K562 (cell line): ENCODE data around the gene ACP5. TPM values are rescaled to one million over a fixed set of nuclear protein-coding genes. Genes with fewer than 3 reads are reported as not detected.

Experiments
- ATAC-seq: fragments of 200-7000 bp; cut with Tn5 transposase; 3 replicates; pipeline ENCODE4 v1.9.1; 2020; ENCODE audit warnings: moderate library complexity
- BruUV-seq: library from RNA; stranded (reverse); fragments of 400-500 nt; replicated peaks from 2 replicates; lab custom pipeline; 2021; lab: Mats Ljungman, UMichigan
- CTCF ChIA-PET: fragments of 300-600 bp; formaldehyde crosslinking; extraction: SDS; loops from one replicate; lab custom pipeline; 2021; ENCODE audit warnings: low intra/inter-chr PET ratio; lab: Yijun Ruan, JAX
- POLR2A ChIA-PET: fragments of 300-600, 350-650 bp; sonication (Branson Sonifier 250); formaldehyde crosslinking; extraction: SDS; loops from one replicate; lab custom pipeline; 2021; ENCODE audit warnings: antibody characterized with exemption, inconsistent platforms; lab: Yijun Ruan, JAX
- DNase-seq, 4 experiments: peaks; one replicate each; pipeline versions ENCODE4 v3.0.0 to v3.0.0-alpha.2; 2011 to 2018; ENCODE audit warnings: low spot score in 3 of 4, mixed read lengths in 3 of 4; ENCODE audit errors: extremely low read depth in 1 of 4
- FAIRE-seq: peaks from 2 replicates; lab custom pipeline; 2011; peaks lifted over from hg19 to GRCh38; lab: Jason Lieb, UNC
- H2AFZ ChIP-seq: 2 replicates; pipeline ENCODE4 v1.6.0; 2011; ENCODE audit warnings: low read depth, low read length, control low read depth, inconsistent platforms
- H3K27ac ChIP-seq: fragments of 200-600 bp; 3 replicates; pipeline ENCODE4 v1.8.0; 2011; ENCODE audit warnings: low read depth, mild to moderate bottlenecking, control low read depth, inconsistent platforms, low read length, moderate library complexity, mixed read lengths; ENCODE audit errors: extremely low read depth
- H3K27me3 ChIP-seq, 2 experiments: fragments of 300-600 bp in 1 of 2; 2 replicates in 1 of 2; 3 replicates in 1 of 2; pipeline versions ENCODE4 v1.6.0 to v1.8.0; 2011; ENCODE audit warnings: inconsistent platforms in 2 of 2, low read length in 2 of 2, mild to moderate bottlenecking in 1 of 2, mixed read lengths in 1 of 2, moderate library complexity in 1 of 2; ENCODE audit not compliant: control insufficient read depth in 2 of 2, insufficient read depth in 2 of 2
- H3K36me3 ChIP-seq: fragments of 300-600 bp; 3 replicates; pipeline ENCODE4 v1.8.0; 2011; ENCODE audit warnings: mild to moderate bottlenecking, low read length, inconsistent platforms; ENCODE audit not compliant: control insufficient read depth, insufficient read depth
- H3K4me1 ChIP-seq, 2 experiments: fragments of 200-600 bp in 1 of 2; replicated peaks in 1 of 2; 2 replicates in 1 of 2; 3 replicates in 1 of 2; pipeline versions ENCODE4 v1.5.1 to v1.8.0; 2011; ENCODE audit warnings: inconsistent platforms in 2 of 2, low read length in 2 of 2, mild to moderate bottlenecking in 1 of 2, mixed read lengths in 1 of 2, moderate library complexity in 1 of 2; ENCODE audit not compliant: control insufficient read depth in 2 of 2, insufficient read depth in 2 of 2
- H3K4me2 ChIP-seq: 2 replicates; pipeline ENCODE4 v1.6.1; 2011; ENCODE audit warnings: low read length, control low read depth, inconsistent platforms, mixed read lengths; ENCODE audit not compliant: insufficient read depth
- H3K4me3 ChIP-seq: fragments of 200-600 bp; sonication (generic), shearing (Covaris generic); 2 replicates; pipeline ENCODE4 v1.5.1; 2016; ENCODE audit warnings: control low read depth, inconsistent platforms
- H3K79me2 ChIP-seq: fragments of 200-600 bp; 3 replicates; pipeline ENCODE4 v1.8.0; 2011; ENCODE audit warnings: low read length, inconsistent platforms; ENCODE audit not compliant: control insufficient read depth, insufficient read depth
- H3K9ac ChIP-seq, 2 experiments: 2 replicates each; pipeline versions ENCODE4 v1.6.0 to v1.6.1; 2011; ENCODE audit warnings: low read depth in 2 of 2, low read length in 2 of 2, control low read depth in 1 of 2, inconsistent platforms in 1 of 2, mild to moderate bottlenecking in 1 of 2, mixed read lengths in 1 of 2; ENCODE audit not compliant: insufficient read depth in 1 of 2
- H3K9me1 ChIP-seq: one replicate; pipeline ENCODE4 v1.6.0; 2011; ENCODE audit warnings: inconsistent platforms, mild to moderate bottlenecking, low read length, moderate library complexity; ENCODE audit not compliant: control insufficient read depth, insufficient read depth
- H3K9me3 ChIP-seq: replicated peaks from 2 replicates; pipeline ENCODE4 v1.5.1; 2011; ENCODE audit warnings: low read depth, low read length, inconsistent platforms; ENCODE audit not compliant: control insufficient read depth, insufficient read depth
- H4K20me1 ChIP-seq: replicated peaks from 2 replicates; pipeline ENCODE4 v1.6.1; 2011; ENCODE audit warnings: low read length, inconsistent platforms, mixed read lengths; ENCODE audit not compliant: control insufficient read depth, insufficient read depth
- CCNT2 ChIP-seq: IDR thresholded peaks from 2 replicates; pipeline ENCODE4 v1.6.1; 2011; ENCODE audit warnings: borderline replicate concordance, low read depth, mild to moderate bottlenecking, moderate library complexity, mixed read lengths, low read length; ENCODE audit not compliant: insufficient read length; ENCODE audit errors: extremely low read depth
- DIDO1 ChIP-seq: fragments of 450-650 bp; IDR thresholded peaks from 2 replicates; pipeline ENCODE4 v1.6.1; 2016; ENCODE audit warnings: low read depth, missing biosample characterization, missing genetic modification characterization
- NFIX ChIP-seq: fragments of 250-450 bp; sonication (Bioruptor Pico); IDR thresholded peaks from 2 replicates; pipeline ENCODE4 v1.4.0; 2020; ENCODE audit warnings: low read depth, mild to moderate bottlenecking, moderate library complexity
- RBM39 ChIP-seq: fragments of 200-400 bp; formaldehyde crosslinking; optimal IDR thresholded peaks from 2 replicates; pipeline ENCODE3; 2018; ENCODE audit warnings: low read depth, low read length
- ZKSCAN8 ChIP-seq: fragments of 200-800 bp; sonication (Bioruptor generic); IDR thresholded peaks from 2 replicates; pipeline ENCODE4 v1.6.1; 2016; ENCODE audit warnings: missing genetic modification characterization, missing compliant biosample characterization
- ZNF561 ChIP-seq: fragments of 450-650 bp; formaldehyde crosslinking; conservative IDR thresholded peaks from 2 replicates; pipeline ENCODE4 v1.4.0; 2020; ENCODE audit warnings: mild to moderate bottlenecking, moderate library complexity
- WGBS: fragments of 100-300 bp; shearing (Covaris generic); methylation state at CpG from one replicate; pipeline ENCODE4 v1.1.6; 2016; ENCODE audit warnings: low coverage, mixed read lengths; ENCODE audit not compliant: insufficient coverage; ENCODE audit errors: missing lambda C conversion rate; 5-methylcytosine and 5-hydroxymethylcytosine counted together
- in situ Hi-C: fragments of 300-500 bp; cut with MboI; formaldehyde crosslinking; loops from 4 replicates; pipeline ENCODE4 v1.15.0; 2018; ENCODE audit warnings: inconsistent platforms, mixed read lengths
- intact Hi-C: fragments of 100-400 bp; cut with micrococcal nuclease; formaldehyde crosslinking; loops from 2 replicates; pipeline ENCODE4 v1.14.2; 2022
- polyA plus RNA-seq, 8 experiments: library from polyadenylated mRNA; depleted of rRNA in 4 of 8; stranded (reverse) in 5 of 8; unstranded in 3 of 8; fragments of >200 nt; fragmentation: Nextera tagmentation in 2 of 8; fragmentation: Illumina TruSeq in 1 of 8; extraction: Ambion mirVana in 2 of 8; extraction: Trizol in 1 of 8; gene quantifications; 2 replicates each; pipeline versions ENCODE4 v1.2.1 to v1.2.3, GENCODE V29; 2011 to 2014; ENCODE audit warnings: inconsistent platforms in 1 of 8, missing spikeins in 1 of 8
- total RNA-seq, 7 experiments: library from RNA; depleted of rRNA in 6 of 7; stranded (reverse); fragments of >200 nt in 6 of 7; fragmentation: Illumina TruSeq in 2 of 7; extraction: Trizol in 2 of 7; gene quantifications; 2 replicates each; pipeline versions ENCODE4 v1.2.1 to v1.2.3, GENCODE V29; 2011 to 2021; ENCODE audit warnings: low replicate concordance in 1 of 7
- TF ChIP-seq, protein P1 (sequence below), 2 experiments: fragments of 450-650 bp in 1 of 2; IDR thresholded peaks; 2 replicates each; pipeline ENCODE4 v1.6.1; 2011 to 2017; ENCODE audit warnings: low read depth in 2 of 2, antibody characterized with exemption in 1 of 2, borderline replicate concordance in 1 of 2, low read length in 1 of 2, mild to moderate bottlenecking in 1 of 2, mixed read lengths in 1 of 2; ENCODE audit not compliant: control insufficient read depth in 1 of 2
- TF ChIP-seq, protein P2 (sequence below): fragments of 450-650 bp; IDR thresholded peaks from 2 replicates; pipeline ENCODE4 v1.7.0; 2016; ENCODE audit warnings: borderline replicate concordance
- TF ChIP-seq, protein P3 (sequence below): sonication (generic); IDR thresholded peaks from 2 replicates; pipeline ENCODE4 v1.6.1; 2016

The ACP5 gene
- total and polyA plus RNA-seq, 9 of the 15 experiments (the other 6 are each of a cell fraction or from before 2014, with no cell fraction given): 0.06 to 1.1 (median 0.31) TPM; not detected in 1

DNA sequence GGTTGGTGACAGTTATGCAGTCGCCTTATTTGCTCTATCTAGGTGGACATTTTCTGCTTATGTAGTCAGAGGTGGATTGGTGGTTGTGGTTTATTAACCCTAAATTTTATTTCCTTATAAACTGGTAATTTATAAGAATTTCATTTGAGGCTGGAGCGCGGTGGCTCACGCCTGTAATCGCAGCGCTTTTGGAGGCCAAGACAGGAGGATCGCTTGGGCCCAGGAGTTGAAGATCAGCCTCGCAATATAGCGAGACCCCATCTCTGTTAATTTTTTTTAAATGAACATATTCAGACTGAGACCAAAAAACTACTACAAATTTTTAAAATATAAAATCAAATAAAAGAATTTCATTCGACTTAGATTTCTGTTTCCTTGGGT is 20.6 kb upstream of the ACP5 start (continued):
- TF ChIP-seq, protein P1, sequence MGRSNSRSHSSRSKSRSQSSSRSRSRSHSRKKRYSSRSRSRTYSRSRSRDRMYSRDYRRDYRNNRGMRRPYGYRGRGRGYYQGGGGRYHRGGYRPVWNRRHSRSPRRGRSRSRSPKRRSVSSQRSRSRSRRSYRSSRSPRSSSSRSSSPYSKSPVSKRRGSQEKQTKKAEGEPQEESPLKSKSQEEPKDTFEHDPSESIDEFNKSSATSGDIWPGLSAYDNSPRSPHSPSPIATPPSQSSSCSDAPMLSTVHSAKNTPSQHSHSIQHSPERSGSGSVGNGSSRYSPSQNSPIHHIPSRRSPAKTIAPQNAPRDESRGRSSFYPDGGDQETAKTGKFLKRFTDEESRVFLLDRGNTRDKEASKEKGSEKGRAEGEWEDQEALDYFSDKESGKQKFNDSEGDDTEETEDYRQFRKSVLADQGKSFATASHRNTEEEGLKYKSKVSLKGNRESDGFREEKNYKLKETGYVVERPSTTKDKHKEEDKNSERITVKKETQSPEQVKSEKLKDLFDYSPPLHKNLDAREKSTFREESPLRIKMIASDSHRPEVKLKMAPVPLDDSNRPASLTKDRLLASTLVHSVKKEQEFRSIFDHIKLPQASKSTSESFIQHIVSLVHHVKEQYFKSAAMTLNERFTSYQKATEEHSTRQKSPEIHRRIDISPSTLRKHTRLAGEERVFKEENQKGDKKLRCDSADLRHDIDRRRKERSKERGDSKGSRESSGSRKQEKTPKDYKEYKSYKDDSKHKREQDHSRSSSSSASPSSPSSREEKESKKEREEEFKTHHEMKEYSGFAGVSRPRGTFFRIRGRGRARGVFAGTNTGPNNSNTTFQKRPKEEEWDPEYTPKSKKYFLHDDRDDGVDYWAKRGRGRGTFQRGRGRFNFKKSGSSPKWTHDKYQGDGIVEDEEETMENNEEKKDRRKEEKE (IDR thresholded peaks at IDR 0.05; ENCODE audit: borderline replicate concordance in 1 of 2, control insufficient read depth in 1 of 2, low read depth in 2 of 2, low read length in 1 of 2): 0 out of 4 replicates have a peak, but pooled peaks of 1 of the 2 experiments have one; percentile 24
- TF ChIP-seq, all 486 proteins: peak for 7

DNA sequence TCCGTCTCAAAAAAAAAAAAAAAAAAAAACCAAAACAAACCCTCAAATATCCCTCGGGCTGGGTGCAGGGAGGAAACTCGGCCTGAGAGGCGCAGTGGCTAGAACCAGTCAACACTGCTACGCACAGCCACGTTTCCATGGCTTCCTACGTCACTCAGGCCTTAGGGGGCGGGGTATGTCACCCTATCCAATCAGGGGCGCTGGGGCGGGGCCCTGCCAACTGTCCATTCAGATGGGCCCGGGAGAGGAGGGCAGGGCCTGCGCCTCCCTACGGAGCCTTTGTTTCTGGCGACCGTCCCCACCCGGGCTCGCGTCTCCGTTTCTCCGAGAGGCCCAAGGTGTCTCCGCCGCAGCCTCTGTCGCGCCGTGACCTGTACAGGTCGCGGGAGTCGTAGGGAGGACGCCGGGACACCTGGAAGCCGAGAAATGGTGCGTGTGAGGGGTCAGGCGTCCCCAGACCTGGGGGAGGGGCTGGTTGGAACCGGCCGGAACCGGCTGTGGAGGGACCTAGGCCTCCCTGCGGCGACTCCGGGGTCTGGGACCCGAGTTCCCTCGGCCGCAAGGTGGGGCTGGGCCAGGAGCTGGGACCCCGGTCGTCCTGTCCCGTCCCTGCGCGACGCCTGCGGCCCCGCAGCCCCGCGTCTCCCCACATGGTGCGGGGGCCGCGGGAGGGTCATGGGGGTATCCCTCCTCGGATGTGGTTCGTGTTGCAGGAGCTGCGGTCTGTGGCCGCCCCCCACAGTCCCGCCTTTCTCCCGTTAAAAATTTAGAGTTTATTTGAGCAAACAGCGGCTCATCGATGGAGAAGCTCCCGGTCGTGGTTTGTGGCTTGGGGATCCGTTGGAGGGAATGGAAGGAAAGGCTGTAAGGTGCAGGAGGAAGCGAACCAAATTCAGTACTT is 20.0 kb upstream of the ACP5 start, which contains the start of gene ZNF627:
Gene ZNF627, plus strand, starts transcription at position 282 of the 901 bp plus-strand sequence. Its CDS starts 145 bp downstream, at position 427.
- H3K9me3 ChIP-seq: peaks cover 5% of the 10 kb centered on the region; the same call in 1 of the 2 replicates
- FAIRE-seq (peak; percentile 98), DNase-seq (peak; percentile 97 to 99 (median 98)), ATAC-seq (peak; percentile 98)
- H3K79me2 ChIP-seq: peaks cover 49% of the 10 kb centered on the region
- in situ Hi-C loops (no loop called here), intact Hi-C loops (no loop called here)
- peak within 1 kb of the TSS; percentile 88 for H3K4me2 ChIP-seq
- no peaks in the 10 kb centered on the region for H4K20me1 ChIP-seq
- ChIA-PET POLR2A (interaction anchor here (0.5 to 0.9 kb wide), 7 partner anchors 23 to 217 kb away, joined by 3 to 5 read pairs (median 3); partner anchors contain the start of gene ECSIT), CTCF (interaction anchor here (0.6 kb wide), 1 partner anchor 37 kb away, joined by 4 read pairs; no protein-coding TSS in a partner anchor)
- no peaks in the 10 kb centered on the region for H3K27me3 ChIP-seq
- under 1% methylated on average over 52 of the region's 67 CpGs for WGBS
- H3K4me3 ChIP-seq: peak within 1 kb of the TSS; percentile 89
- peaks cover 21% of the 10 kb centered on the region for H3K36me3 ChIP-seq
- no peaks in the 10 kb centered on the region for H3K9me1 ChIP-seq
- peak within 1 kb of the TSS; percentile 96 to 98 for H3K9ac ChIP-seq
- peaks cover 7 to 15% of the 10 kb centered on the region in 2 experiments for H3K4me1 ChIP-seq
- BruUV-seq: no TSS peak
- H3K27ac ChIP-seq: peak within 1 kb of the TSS; percentile 97
- peak within 1 kb of the TSS; percentile 96 for H2AFZ ChIP-seq
- no peak for TF ChIP-seq ZKSCAN8 (CRISPR knock-in tag)
- TF ChIP-seq, protein P2, sequence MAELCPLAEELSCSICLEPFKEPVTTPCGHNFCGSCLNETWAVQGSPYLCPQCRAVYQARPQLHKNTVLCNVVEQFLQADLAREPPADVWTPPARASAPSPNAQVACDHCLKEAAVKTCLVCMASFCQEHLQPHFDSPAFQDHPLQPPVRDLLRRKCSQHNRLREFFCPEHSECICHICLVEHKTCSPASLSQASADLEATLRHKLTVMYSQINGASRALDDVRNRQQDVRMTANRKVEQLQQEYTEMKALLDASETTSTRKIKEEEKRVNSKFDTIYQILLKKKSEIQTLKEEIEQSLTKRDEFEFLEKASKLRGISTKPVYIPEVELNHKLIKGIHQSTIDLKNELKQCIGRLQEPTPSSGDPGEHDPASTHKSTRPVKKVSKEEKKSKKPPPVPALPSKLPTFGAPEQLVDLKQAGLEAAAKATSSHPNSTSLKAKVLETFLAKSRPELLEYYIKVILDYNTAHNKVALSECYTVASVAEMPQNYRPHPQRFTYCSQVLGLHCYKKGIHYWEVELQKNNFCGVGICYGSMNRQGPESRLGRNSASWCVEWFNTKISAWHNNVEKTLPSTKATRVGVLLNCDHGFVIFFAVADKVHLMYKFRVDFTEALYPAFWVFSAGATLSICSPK: no peak
- no peak for TF ChIP-seq DIDO1 (tag)
- TF ChIP-seq, protein P3, sequence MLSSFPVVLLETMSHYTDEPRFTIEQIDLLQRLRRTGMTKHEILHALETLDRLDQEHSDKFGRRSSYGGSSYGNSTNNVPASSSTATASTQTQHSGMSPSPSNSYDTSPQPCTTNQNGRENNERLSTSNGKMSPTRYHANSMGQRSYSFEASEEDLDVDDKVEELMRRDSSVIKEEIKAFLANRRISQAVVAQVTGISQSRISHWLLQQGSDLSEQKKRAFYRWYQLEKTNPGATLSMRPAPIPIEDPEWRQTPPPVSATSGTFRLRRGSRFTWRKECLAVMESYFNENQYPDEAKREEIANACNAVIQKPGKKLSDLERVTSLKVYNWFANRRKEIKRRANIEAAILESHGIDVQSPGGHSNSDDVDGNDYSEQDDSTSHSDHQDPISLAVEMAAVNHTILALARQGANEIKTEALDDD: no peak
- no peak for TF ChIP-seq NFIX (CRISPR knock-in tag)
- TF ChIP-seq ZNF561 (CRISPR knock-in tag): no peak
- no peak for TF ChIP-seq RBM39
- peak; percentile 46 for TF ChIP-seq CCNT2
